DND-41 (cell line): ENCODE results near the gene ANKRD53.

Experiments
- ATAC-seq: fragments of 200-7000 bp; cut with Tn5 transposase; 3 replicates; pipeline ENCODE4 v1.9.1; 2021; ENCODE audit warnings: low read depth; ENCODE audit not compliant: insufficient read depth
- DNase-seq: peaks from one replicate; pipeline ENCODE4 v3.0.0-alpha.2; 2020
- H2AFZ ChIP-seq: 2 replicates; pipeline ENCODE4 v1.6.0; 2012; ENCODE audit warnings: low read depth, low read length
- H3K27ac ChIP-seq: 2 replicates; pipeline ENCODE4 v1.5.1; 2012; ENCODE audit warnings: low read length, inconsistent platforms
- H3K27me3 ChIP-seq: fragments of 200-600 bp; sonication (generic); 2 replicates; pipeline ENCODE4 v1.6.0; 2012; ENCODE audit warnings: low read length, mild to moderate bottlenecking, inconsistent platforms; ENCODE audit not compliant: insufficient read depth, poor library complexity
- H3K36me3 ChIP-seq: 2 replicates; pipeline ENCODE4 v1.5.1; 2012; ENCODE audit warnings: low read length, inconsistent platforms; ENCODE audit not compliant: insufficient read depth
- H3K4me1 ChIP-seq: 2 replicates; pipeline ENCODE4 v1.5.1; 2012; ENCODE audit warnings: mild to moderate bottlenecking, low read length; ENCODE audit not compliant: insufficient read depth
- H3K4me2 ChIP-seq: 2 replicates; pipeline ENCODE4 v1.6.0; 2012; ENCODE audit warnings: mild to moderate bottlenecking, moderate library complexity, low read length, inconsistent platforms; ENCODE audit not compliant: insufficient read depth
- H3K4me3 ChIP-seq, 2 experiments: fragments of 200-600 bp in 1 of 2; shearing (Covaris generic) in 1 of 2; 2 replicates each; pipeline ENCODE4 v1.5.1; 2012 to 2016; ENCODE audit warnings: inconsistent platforms in 2 of 2, low read length in 2 of 2, mild to moderate bottlenecking in 2 of 2, low read depth in 1 of 2, moderate library complexity in 1 of 2
- H3K79me2 ChIP-seq: 2 replicates; pipeline ENCODE4 v1.6.0; 2012; ENCODE audit warnings: low read length, inconsistent platforms; ENCODE audit not compliant: insufficient read depth
- H3K9ac ChIP-seq: 2 replicates; pipeline ENCODE4 v1.6.0; 2012; ENCODE audit warnings: low read depth, mild to moderate bottlenecking, inconsistent platforms, low read length, moderate library complexity
- H3K9me3 ChIP-seq: 2 replicates; pipeline ENCODE4 v1.5.1; 2012; ENCODE audit warnings: low read length, moderate library complexity, mild to moderate bottlenecking, inconsistent platforms; ENCODE audit not compliant: insufficient read depth, severe bottlenecking
- H4K20me1 ChIP-seq: 2 replicates; pipeline ENCODE4 v1.6.0; 2012; ENCODE audit warnings: low read length; ENCODE audit not compliant: insufficient read depth
- CTCF ChIP-seq: IDR thresholded peaks from 2 replicates; pipeline ENCODE4 v1.5.1; 2012; ENCODE audit warnings: borderline replicate concordance, low read length, moderate library complexity, mild to moderate bottlenecking; ENCODE audit not compliant: poor library complexity, severe bottlenecking; ENCODE audit errors: extremely low read depth
- EZH2 ChIP-seq: IDR thresholded peaks from 3 replicates; pipeline ENCODE4 v1.6.1; 2012; ENCODE audit warnings: borderline replicate concordance, low read depth, mild to moderate bottlenecking, moderate library complexity, low read length, inconsistent platforms; ENCODE audit not compliant: severe bottlenecking

The ANKRD53 gene

GRCh38 chr2:70981866-70982810 lies 3.7 kb downstream of the ANKRD53 start:
- Histone ChIP-seq H3K27me3 (no peaks in the 10 kb centered on the region), H3K9me3 (no peaks in the 10 kb centered on the region), H3K36me3 (peaks cover 24% of the 10 kb centered on the region), H3K9ac (no peak overlapping the region), H2AFZ (no peak overlapping the region), H3K79me2 (no peaks in the 10 kb centered on the region), H3K27ac (no peak overlapping the region), H3K4me1 (no peaks in the 10 kb centered on the region), H4K20me1 (no peaks in the 10 kb centered on the region; the same call in 1 of the 2 replicates), H3K4me2 (no peak overlapping the region), H3K4me3 (no peak overlapping the region)
- TF ChIP-seq CTCF (no peak), EZH2 (no peak)
- DNase-seq (no peak), ATAC-seq (no peak)

- no peaks in the 10 kb centered on the region; the same call in 1 of the 2 replicates for H4K20me1 ChIP-seq
- H3K36me3 ChIP-seq: peaks cover 33% of the 10 kb centered on the region
- H3K9ac ChIP-seq: no peak overlapping the region
- no peak overlapping the region for H3K27ac ChIP-seq
- no peak overlapping the region for H3K4me3 ChIP-seq
- H2AFZ ChIP-seq: no peak overlapping the region
- DNase-seq: no peak
- H3K79me2 ChIP-seq: no peaks in the 10 kb centered on the region
- TF ChIP-seq EZH2 (no peak), CTCF (no peak)
- H3K4me1 ChIP-seq: no peaks in the 10 kb centered on the region
- H3K27me3 ChIP-seq: no peaks in the 10 kb centered on the region
- no peak overlapping the region for H3K4me2 ChIP-seq
- H3K9me3 ChIP-seq: no peaks in the 10 kb centered on the region
- ATAC-seq: no peak
Observed at GRCh38 chr2:70982971-70983370, 4.5 kb downstream of the ANKRD53 start.

GRCh38 chr2:70983506-70984227 lies 5.2 kb downstream of the ANKRD53 start:
- TF ChIP-seq CTCF (no peak), EZH2 (no peak)
- Histone ChIP-seq H3K9ac (no peak overlapping the region), H3K27me3 (no peaks in the 10 kb centered on the region), H3K4me2 (no peak overlapping the region), H3K4me1 (no peaks in the 10 kb centered on the region), H3K36me3 (peaks cover 40% of the 10 kb centered on the region), H3K9me3 (no peaks in the 10 kb centered on the region), H4K20me1 (no peaks in the 10 kb centered on the region; the same call in 1 of the 2 replicates), H3K79me2 (no peaks in the 10 kb centered on the region), H2AFZ (no peak overlapping the region), H3K4me3 (no peak overlapping the region), H3K27ac (no peak overlapping the region)
- ATAC-seq (no peak), DNase-seq (no peak)
